ENCODE data around the gene ANKRD55. TPM values are rescaled to one million over a fixed set of nuclear protein-coding genes. Genes with fewer than 3 reads are reported as not detected.

The ANKRD55 gene
- total RNA-seq, 1 experiment from 2014 or later, result not detected

Other genes with a start within 250 kb of the ANKRD55 start
- gene IL6ST, start 238.4 kb downstream of the ANKRD55 start, total RNA-seq (2014; rRNA removed; shearing (Covaris generic)), result 77.5 and 92.3 TPM in 2 replicates

Data from Daoy (cell line).